ENCODE measurements around the gene KRTAP4-2. TPM values are rescaled to one million over a fixed set of nuclear protein-coding genes. Genes with fewer than 3 reads are reported as not detected.
"Not testable (repeated sequence)": the region's sequence is repeated elsewhere in the genome, so short reads cannot be mapped to it uniquely, and the experiment has no call there.

KRTAP4-2 gene
- total and polyA plus RNA-seq, 2 donors (not counting 1 experiment from before 2014, with no cell fraction given), result not detected

DNA sequence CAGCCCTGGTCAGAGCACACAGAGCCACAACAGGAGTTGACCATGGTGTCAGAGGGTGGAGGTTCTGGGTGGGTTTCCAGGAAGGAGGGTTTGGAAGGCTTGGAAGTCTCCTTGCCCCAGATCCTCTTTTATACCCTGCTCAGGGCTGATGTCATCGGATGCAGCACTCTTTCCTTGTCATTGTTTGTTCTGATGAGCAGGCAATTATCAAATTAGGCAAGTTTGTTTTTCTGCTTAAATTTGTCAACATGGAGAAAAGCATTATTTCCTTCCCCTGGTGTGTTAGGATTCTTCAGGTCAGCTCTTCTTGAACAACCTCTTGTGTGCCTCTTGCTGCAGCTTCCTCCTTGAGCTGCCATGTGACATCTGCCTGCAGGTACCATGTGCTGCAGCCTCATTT is 17.4 kb downstream of the KRTAP4-2 start, which contains the start of gene KRTAP4-4:
Gene KRTAP4-4 (minus strand): TSS at position 101 of the 400 bp plus-strand sequence. CDS start 57 bp downstream, at position 44.
- no peak within 1 kb of the TSS for H3K4me3 ChIP-seq (ENCODE audit: control extremely low read depth in 1 of 5, extremely low read depth in 1 of 5, insufficient read depth in 1 of 5, low read depth in 2 of 5, low read length in 4 of 5)
- H3K27ac Mint-ChIP-seq, result no peak within 1 kb of the TSS
- no peaks in the 10 kb centered on the region for H3K9me3 ChIP-seq (ENCODE audit: control extremely low read depth in 1 of 3, control insufficient read depth in 2 of 3, insufficient read depth in 1 of 3, low read length in 2 of 3)
- no CpG with 5 or more reads among the region's 1 CpG for WGBS (ENCODE audit: insufficient coverage)
- no peaks in the 10 kb centered on the region for H3K4me1 ChIP-seq (ENCODE audit: control insufficient read depth in 2 of 2, insufficient read depth in 2 of 2, low read length in 2 of 2)
- H3K4me3 Mint-ChIP-seq, result no peak within 1 kb of the TSS
- ChIA-PET POLR2A (no interaction called here), CTCF (no interaction called here)
- no peak within 1 kb of the TSS for H3K27ac ChIP-seq (ENCODE audit: low read length in 2 of 2)
- H3K36me3 ChIP-seq (replicated peaks in 1 of 2; ENCODE audit: control extremely low read depth in 1 of 2, control insufficient read depth in 1 of 2, extremely low read depth in 1 of 2, insufficient read depth in 2 of 2, low read length in 1 of 2), result no peaks in the 10 kb centered on the region
- H4K20me1 ChIP-seq (ENCODE audit: control insufficient read depth, insufficient read depth, low read length, poor library complexity, severe bottlenecking), result no peaks in the 10 kb centered on the region
- H3K4me1 Mint-ChIP-seq, result no peaks in the 10 kb centered on the region
- DNase-seq (no peak), ATAC-seq (ENCODE audit: low read depth) (no peak)
- H3K27me3 ChIP-seq (replicated peaks in 1 of 4; ENCODE audit: control extremely low read depth in 1 of 4, control insufficient read depth in 3 of 4, insufficient read depth in 4 of 4, low read length in 3 of 4), result peaks cover 0 to 8% (median 0%) of the 10 kb centered on the region in 4 experiments
- no peak within 1 kb of the TSS for H2AFZ ChIP-seq (ENCODE audit: insufficient read depth, low read depth, low read length, poor library complexity, severe bottlenecking)
- H3K27me3 Mint-ChIP-seq, result peaks cover 37% of the 10 kb centered on the region
- no peak within 1 kb of the TSS for H3K4me2 ChIP-seq (replicated peaks; ENCODE audit: low read depth, low read length, poor library complexity, severe bottlenecking)
- no peak within 1 kb of the TSS for H3K9ac ChIP-seq (ENCODE audit: low read length)
- no peaks in the 10 kb centered on the region for H3K9me3 Mint-ChIP-seq (ENCODE audit: insufficient read depth)
- TF ChIP-seq, protein P1, sequence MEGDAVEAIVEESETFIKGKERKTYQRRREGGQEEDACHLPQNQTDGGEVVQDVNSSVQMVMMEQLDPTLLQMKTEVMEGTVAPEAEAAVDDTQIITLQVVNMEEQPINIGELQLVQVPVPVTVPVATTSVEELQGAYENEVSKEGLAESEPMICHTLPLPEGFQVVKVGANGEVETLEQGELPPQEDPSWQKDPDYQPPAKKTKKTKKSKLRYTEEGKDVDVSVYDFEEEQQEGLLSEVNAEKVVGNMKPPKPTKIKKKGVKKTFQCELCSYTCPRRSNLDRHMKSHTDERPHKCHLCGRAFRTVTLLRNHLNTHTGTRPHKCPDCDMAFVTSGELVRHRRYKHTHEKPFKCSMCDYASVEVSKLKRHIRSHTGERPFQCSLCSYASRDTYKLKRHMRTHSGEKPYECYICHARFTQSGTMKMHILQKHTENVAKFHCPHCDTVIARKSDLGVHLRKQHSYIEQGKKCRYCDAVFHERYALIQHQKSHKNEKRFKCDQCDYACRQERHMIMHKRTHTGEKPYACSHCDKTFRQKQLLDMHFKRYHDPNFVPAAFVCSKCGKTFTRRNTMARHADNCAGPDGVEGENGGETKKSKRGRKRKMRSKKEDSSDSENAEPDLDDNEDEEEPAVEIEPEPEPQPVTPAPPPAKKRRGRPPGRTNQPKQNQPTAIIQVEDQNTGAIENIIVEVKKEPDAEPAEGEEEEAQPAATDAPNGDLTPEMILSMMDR (IDR thresholded peaks at IDR 0.05), result no peak
- no peak for TF ChIP-seq EZH2 (IDR thresholded peaks at IDR 0.05; ENCODE audit: borderline replicate concordance, insufficient read depth, low read depth, low read length, poor library complexity, severe bottlenecking)
- intact Hi-C loops (cut with micrococcal nuclease), result no loop called here
- no peaks in the 10 kb centered on the region for H3K79me2 ChIP-seq (ENCODE audit: control insufficient read depth, insufficient read depth, low read length)

DNA sequence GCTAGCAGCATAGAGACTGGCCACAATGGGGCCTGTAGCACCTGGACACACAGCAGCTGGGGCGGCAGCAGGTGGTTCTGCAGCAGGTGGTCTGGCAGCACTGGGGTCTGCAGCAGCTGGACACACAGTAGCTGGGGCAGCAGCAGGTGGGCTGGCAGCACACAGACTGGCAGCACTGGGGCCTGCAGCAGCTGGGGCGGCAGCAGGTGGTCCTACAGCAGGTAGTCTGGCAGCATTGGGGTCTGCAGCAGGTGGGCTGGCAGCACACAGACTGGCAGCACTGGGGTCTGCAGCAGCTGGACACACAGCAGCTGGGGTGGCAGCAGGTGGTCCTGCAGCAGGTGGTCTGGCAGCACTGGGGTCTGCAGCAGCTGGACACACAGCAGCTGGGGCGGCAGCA is 17.8 kb downstream of the KRTAP4-2 start:
- intact Hi-C loops (cut with micrococcal nuclease); H3K27me3 ChIP-seq (replicated peaks in 1 of 4; ENCODE audit: control extremely low read depth in 1 of 4, control insufficient read depth in 3 of 4, insufficient read depth in 4 of 4, low read length in 3 of 4); H3K27ac ChIP-seq (ENCODE audit: low read length in 2 of 2); H3K4me3 ChIP-seq (ENCODE audit: control extremely low read depth in 1 of 5, extremely low read depth in 1 of 5, insufficient read depth in 1 of 5, low read depth in 2 of 5, low read length in 4 of 5); H3K79me2 ChIP-seq (ENCODE audit: control insufficient read depth, insufficient read depth, low read length); H3K36me3 ChIP-seq (replicated peaks in 1 of 2; ENCODE audit: control extremely low read depth in 1 of 2, control insufficient read depth in 1 of 2, extremely low read depth in 1 of 2, insufficient read depth in 2 of 2, low read length in 1 of 2); CTCF ChIA-PET; H3K4me1 Mint-ChIP-seq; H4K20me1 ChIP-seq (ENCODE audit: control insufficient read depth, insufficient read depth, low read length, poor library complexity, severe bottlenecking); H3K9ac ChIP-seq (ENCODE audit: low read length); H3K4me2 ChIP-seq (replicated peaks; ENCODE audit: low read depth, low read length, poor library complexity, severe bottlenecking); H3K4me3 Mint-ChIP-seq; POLR2A ChIA-PET; H3K9me3 Mint-ChIP-seq (ENCODE audit: insufficient read depth); H3K27ac Mint-ChIP-seq; H3K4me1 ChIP-seq (ENCODE audit: control insufficient read depth in 2 of 2, insufficient read depth in 2 of 2, low read length in 2 of 2); H2AFZ ChIP-seq (ENCODE audit: insufficient read depth, low read depth, low read length, poor library complexity, severe bottlenecking); DNase-seq; ATAC-seq (ENCODE audit: low read depth); H3K9me3 ChIP-seq (ENCODE audit: control extremely low read depth in 1 of 3, control insufficient read depth in 2 of 3, insufficient read depth in 1 of 3, low read length in 2 of 3): not testable (repeated sequence)
- H3K27me3 Mint-ChIP-seq, result peaks cover 37% of the 10 kb centered on the region
- 98% methylated on average over 3 of the region's 3 CpGs for WGBS (ENCODE audit: insufficient coverage)
